Putamen (tissue), 1 donor: ENCODE data around the gene NPL.

Experiments
- DNase-seq: peaks from one replicate; pipeline ENCODE4 v3.0.0-alpha.2; 2016; ENCODE audit warnings: low spot score

The NPL gene

DNA sequence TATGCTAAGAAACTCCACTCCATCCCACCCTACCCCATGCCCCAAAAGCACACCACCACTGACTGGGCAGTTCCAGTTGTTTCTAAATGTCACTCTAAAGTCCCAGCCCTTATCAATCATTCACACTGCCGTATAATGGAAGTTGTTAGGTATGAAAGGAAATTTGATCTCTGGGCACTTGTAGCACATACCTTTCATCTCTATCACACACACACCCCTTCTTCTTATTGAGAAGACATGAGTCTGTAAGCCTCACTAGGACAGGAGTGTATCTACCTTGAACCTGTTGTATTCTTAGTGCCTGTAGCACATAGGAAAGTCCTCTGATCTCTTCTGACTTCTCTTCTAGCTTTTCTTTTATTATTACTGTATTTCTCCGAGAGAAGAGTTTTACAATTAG is 27.3 kb downstream of the NPL start:
- DNase-seq, result no peak

- no peak for DNase-seq
These were observed 28.2 kb downstream of the NPL start for GRCh38 chr1:182817802-182818201.

- DNase-seq, result no peak
These were observed 33.6 kb downstream of the NPL start for GRCh38 chr1:182823220-182823619.

DNA sequence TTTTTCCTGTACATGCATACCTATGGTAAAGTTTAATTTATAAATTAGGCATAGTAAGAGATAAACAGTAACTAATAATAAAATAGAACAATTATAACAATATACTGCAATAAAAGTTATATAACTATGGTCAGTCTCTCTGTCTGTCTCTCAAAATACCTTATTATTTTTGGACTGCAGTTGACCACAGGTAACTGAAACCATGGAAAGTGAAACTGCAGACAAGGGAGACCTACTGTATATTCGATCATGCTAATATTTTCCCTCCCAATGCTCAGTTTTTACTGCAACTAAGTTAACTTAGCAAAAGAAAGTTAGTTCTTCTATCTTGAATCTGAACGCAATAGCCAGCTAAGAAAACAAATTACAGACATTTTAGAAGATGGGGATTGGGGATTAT is 37.3 kb downstream of the NPL start:
- no peak for DNase-seq

- DNase-seq, result no peak
These were observed 39.8 kb downstream of the NPL start for GRCh38 chr1:182829285-182829932.

DNA sequence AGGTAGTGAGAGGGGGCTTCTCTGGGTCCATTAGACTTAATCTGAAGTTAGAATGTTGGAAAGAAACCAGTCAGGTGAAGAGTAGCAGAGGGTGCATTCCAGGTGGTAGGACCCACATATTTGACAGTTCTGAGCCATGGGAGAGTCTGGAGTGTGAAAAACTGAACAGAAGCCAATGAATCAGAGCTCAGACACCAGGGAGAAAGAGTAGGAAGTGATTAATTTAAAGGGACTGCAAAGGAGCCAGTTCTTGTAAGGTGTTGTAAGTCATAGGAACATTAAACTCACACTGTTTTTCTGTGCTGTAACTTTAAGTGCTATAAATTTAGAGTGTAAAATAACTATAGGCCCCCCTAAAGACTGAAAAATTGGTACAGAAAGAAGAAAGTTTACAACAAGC is 43.7 kb downstream of the NPL start:
- no peak for DNase-seq

GRCh38 chr1:182834326-182834725 is 44.8 kb downstream of the NPL start:
- DNase-seq, result no peak

DNA sequence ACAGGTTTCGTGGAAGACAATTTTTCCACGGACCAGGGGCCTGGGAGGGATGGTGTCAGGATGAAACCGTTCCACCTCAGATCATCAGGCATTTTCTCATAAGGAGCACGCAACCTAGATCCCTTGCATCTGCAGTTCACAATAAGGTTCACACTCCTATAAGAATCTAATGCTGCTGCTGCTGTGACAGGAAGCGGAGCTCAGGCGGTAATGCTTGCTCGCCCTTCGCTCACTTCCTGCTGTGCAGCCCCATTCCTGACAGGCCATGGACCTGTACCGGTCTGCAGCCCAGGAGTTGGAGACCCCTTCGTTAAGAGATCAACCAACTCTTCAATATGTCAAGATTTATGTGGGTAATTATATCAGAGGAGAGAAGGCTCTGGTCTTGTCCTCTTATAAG is 46.2 kb downstream of the NPL start:
- no peak for DNase-seq

GRCh38 chr1:182839209-182840066 is 49.9 kb downstream of the NPL start, which contains the start of gene DHX9:
Gene DHX9 (plus strand): TSS chr1:182839347. CDS start chr1:182842567, 3,220 bp downstream.
- DNase-seq, result peak; percentile 91

GRCh38 chr1:182841368-182841988 is 51.9 kb downstream of the NPL start:
- DNase-seq, result no peak

- no peak for DNase-seq
These were observed 52.7 kb downstream of the NPL start for GRCh38 chr1:182842265-182842664.

GRCh38 chr1:182845379-182845778 is 55.8 kb downstream of the NPL start:
- DNase-seq, result no peak

- DNase-seq, result no peak
These were observed 56.3 kb downstream of the NPL start for GRCh38 chr1:182845894-182846293.

- no peak for DNase-seq
These were observed 57.5 kb downstream of the NPL start for GRCh38 chr1:182847105-182847504.

DNA sequence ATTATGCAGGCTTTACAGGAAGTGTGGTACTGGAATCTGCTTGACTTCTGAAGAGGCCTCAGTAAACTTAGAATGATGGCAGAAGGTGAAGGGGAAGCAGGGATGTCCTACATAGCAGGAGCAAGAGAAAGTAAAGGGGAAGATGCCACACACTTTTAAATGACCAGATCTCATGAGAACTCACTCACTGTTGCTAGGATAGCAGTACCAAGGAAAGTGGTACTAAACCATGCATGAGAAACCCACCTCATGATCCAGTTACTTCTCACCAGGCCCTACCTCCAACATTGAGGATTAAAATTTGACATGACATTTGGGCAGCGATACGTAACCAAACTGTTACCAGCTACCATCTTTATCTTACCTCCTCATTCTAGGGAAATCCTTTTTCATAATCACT is 59.2 kb downstream of the NPL start:
- DNase-seq, result no peak

DNA sequence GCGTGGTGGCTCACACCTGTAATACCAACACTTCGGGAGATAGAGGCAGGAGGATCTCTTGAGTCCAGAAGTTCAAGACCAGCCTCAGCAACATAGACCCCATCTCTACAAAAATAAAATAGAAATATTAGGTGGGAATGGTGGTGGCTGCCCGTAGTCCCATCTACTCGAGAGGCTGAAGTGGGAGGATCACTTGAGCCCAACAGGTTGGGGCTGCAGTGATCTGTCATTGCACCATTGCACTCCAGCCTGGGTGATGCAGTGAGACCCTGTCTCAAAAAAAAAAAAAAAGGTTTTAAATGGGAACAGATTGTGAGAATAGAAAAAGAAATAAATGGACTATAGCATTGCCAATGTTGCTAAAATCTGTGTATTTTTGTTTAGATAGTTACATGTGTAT is 60.7 kb downstream of the NPL start:
- DNase-seq, result no peak

- no peak for DNase-seq
These were observed 62.3 kb downstream of the NPL start for GRCh38 chr1:182851825-182852224.

GRCh38 chr1:182855911-182856310 is 66.3 kb downstream of the NPL start:
- peak; percentile 15 for DNase-seq

DNA sequence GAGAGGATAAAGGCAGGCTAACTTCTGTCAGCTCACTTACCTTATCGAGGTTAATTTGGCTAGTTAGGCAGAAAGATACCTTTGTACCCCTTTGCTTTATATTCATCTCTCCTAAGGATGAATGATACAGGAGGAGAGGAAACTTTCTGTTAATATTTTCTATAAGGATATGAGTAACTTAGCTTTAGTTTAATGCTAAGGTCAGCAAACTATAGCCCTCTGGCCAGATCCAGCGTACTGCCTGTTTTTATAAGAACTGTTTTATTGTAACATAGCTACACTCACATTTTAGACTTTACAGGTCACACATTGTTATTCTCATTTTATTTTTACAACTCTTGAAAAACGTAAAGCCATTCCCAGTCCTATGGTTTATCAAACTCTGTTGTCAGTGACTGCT is 67.6 kb downstream of the NPL start:
- DNase-seq, result no peak

GRCh38 chr1:182860658-182861057 is 71.1 kb downstream of the NPL start:
- no peak for DNase-seq

- DNase-seq, result no peak
These were observed 72.4 kb downstream of the NPL start for GRCh38 chr1:182861994-182862393.

GRCh38 chr1:182862827-182863226 is 73.3 kb downstream of the NPL start:
- DNase-seq, result no peak

DNA sequence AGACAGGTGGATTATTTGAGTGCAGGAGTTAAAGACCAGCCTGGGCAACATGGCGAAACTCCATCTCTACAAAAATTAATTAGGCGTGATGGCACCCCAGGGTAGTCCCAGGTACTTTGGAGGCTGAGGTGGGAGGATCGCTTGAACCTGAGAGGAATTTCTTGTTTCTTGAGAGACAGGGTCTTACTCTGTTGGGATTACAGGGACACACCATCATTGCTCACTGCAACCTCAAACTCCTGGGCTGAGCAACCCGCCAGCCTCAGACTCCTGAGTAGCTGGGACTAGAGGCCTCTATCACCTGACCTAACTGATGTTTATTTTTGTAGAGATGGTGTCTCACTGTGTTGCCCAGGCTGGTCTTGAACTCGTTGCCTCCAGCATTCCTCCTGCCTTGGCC is 74.4 kb downstream of the NPL start:
- DNase-seq, result no peak
